WTC11 (cell line): Measurements from ENCODE around the gene PDXK. TPM values are rescaled to one million over a fixed set of nuclear protein-coding genes. Genes with fewer than 3 reads are reported as not detected.

Experiments used
- ATAC-seq: fragments of 200-7000 bp; cut with Tn5 transposase; 2 replicates; pipeline ENCODE4 v1.10.0; 2021; ENCODE audit warnings: mild to moderate bottlenecking, moderate library complexity
- CTCF ChIA-PET: fragments of 300-600 bp; sonication (Branson Sonifier 250); formaldehyde crosslinking; loops from one replicate; lab custom pipeline; 2021; ENCODE audit warnings: antibody characterized with exemption; lab: Charles Lee
- POLR2A ChIA-PET: fragments of 350-600 bp; sonication (Branson Sonifier 250); formaldehyde crosslinking; loops from one replicate; lab custom pipeline; 2021; ENCODE audit warnings: antibody characterized with exemption; lab: Charles Lee
- DNase-seq: peaks from one replicate; pipeline ENCODE4 v3.0.0; 2021; ENCODE audit warnings: low spot score
- H3K27ac Mint-ChIP-seq: 2 replicates; pipeline ENCODE4 v1.8.0; 2021; ENCODE audit warnings: mixed read lengths
- H3K27me3 Mint-ChIP-seq: 2 replicates; pipeline ENCODE4 v1.8.0; 2021; ENCODE audit warnings: low read depth, mild to moderate bottlenecking, moderate library complexity, mixed read lengths
- H3K36me3 Mint-ChIP-seq: 2 replicates; pipeline ENCODE4 v1.8.0; 2021; ENCODE audit warnings: mixed read lengths
- H3K4me1 Mint-ChIP-seq: 2 replicates; pipeline ENCODE4 v1.8.0; 2022; ENCODE audit warnings: mixed read lengths
- H3K4me3 Mint-ChIP-seq: 2 replicates; pipeline ENCODE4 v1.8.0; 2021; ENCODE audit warnings: mild to moderate bottlenecking, moderate library complexity, mixed read lengths
- H3K9me3 Mint-ChIP-seq: 2 replicates; pipeline ENCODE4 v1.8.0; 2021; ENCODE audit warnings: mixed read lengths
- FOXP1 ChIP-seq: sonication (generic); formaldehyde crosslinking; IDR thresholded peaks from 2 replicates; pipeline ENCODE4 v1.8.0; 2022; ENCODE audit warnings: missing genetic modification reagents, mild to moderate bottlenecking, moderate library complexity, borderline replicate concordance
- GABPB1 ChIP-seq: sonication (generic); formaldehyde crosslinking; IDR thresholded peaks from 2 replicates; pipeline ENCODE4 v1.8.1; 2023; ENCODE audit warnings: mild to moderate bottlenecking, missing genetic modification reagents
- GTF2I ChIP-seq: fragments of 250-450 bp; sonication (Bioruptor Pico); conservative IDR thresholded peaks from 2 replicates; pipeline ENCODE4 v1.4.0; 2021; ENCODE audit warnings: mild to moderate bottlenecking
- JUN ChIP-seq: sonication (generic); formaldehyde crosslinking; IDR thresholded peaks from 2 replicates; pipeline ENCODE4 v1.8.0; 2023; ENCODE audit warnings: mild to moderate bottlenecking, missing genetic modification reagents
- MAX ChIP-seq: sonication (generic); formaldehyde crosslinking; IDR thresholded peaks from 2 replicates; pipeline ENCODE4 v1.8.0; 2022; ENCODE audit warnings: mild to moderate bottlenecking, missing genetic modification reagents
- ZBTB43 ChIP-seq: sonication (generic); formaldehyde crosslinking; IDR thresholded peaks from 2 replicates; pipeline ENCODE4 v1.8.1; 2023; ENCODE audit warnings: mild to moderate bottlenecking, missing genetic modification reagents
- ZNF138 ChIP-seq: sonication (generic); formaldehyde crosslinking; conservative IDR thresholded peaks from 2 replicates; pipeline ENCODE4 v1.8.1; 2022; ENCODE audit warnings: mild to moderate bottlenecking, moderate library complexity, missing genetic modification reagents
- ZNF532 ChIP-seq: fragments of 250-450 bp; sonication (Bioruptor Pico); IDR thresholded peaks from 2 replicates; pipeline ENCODE4 v1.9.0; 2021; ENCODE audit warnings: mild to moderate bottlenecking, borderline replicate concordance
- ZNF671 ChIP-seq: fragments of 250-450 bp; sonication (Bioruptor Pico); IDR thresholded peaks from 2 replicates; pipeline ENCODE4 v1.8.0; 2021; ENCODE audit warnings: mild to moderate bottlenecking
- total RNA-seq: library from RNA; stranded (reverse); gene quantifications from 3 replicates; pipeline ENCODE4 v1.2.3, GENCODE V29; 2021
- TF ChIP-seq, protein P1 (sequence below): sonication (generic); formaldehyde crosslinking; IDR thresholded peaks from 2 replicates; pipeline ENCODE4 v1.8.1; 2022; ENCODE audit warnings: low read depth, mild to moderate bottlenecking, moderate library complexity, missing genetic modification reagents, borderline replicate concordance
- TF ChIP-seq, protein P2 (sequence below): sonication (generic); formaldehyde crosslinking; IDR thresholded peaks from 2 replicates; pipeline ENCODE4 v1.8.1; 2023; ENCODE audit warnings: mild to moderate bottlenecking, missing genetic modification reagents, moderate library complexity
- TF ChIP-seq, protein P3 (sequence below): sonication (generic); formaldehyde crosslinking; IDR thresholded peaks from 2 replicates; pipeline ENCODE4 v1.8.1; 2023; ENCODE audit warnings: mild to moderate bottlenecking, moderate library complexity, missing genetic modification reagents

PDXK gene
- total RNA-seq, 1 experiment from 2014 or later, result 120 TPM

DNA sequence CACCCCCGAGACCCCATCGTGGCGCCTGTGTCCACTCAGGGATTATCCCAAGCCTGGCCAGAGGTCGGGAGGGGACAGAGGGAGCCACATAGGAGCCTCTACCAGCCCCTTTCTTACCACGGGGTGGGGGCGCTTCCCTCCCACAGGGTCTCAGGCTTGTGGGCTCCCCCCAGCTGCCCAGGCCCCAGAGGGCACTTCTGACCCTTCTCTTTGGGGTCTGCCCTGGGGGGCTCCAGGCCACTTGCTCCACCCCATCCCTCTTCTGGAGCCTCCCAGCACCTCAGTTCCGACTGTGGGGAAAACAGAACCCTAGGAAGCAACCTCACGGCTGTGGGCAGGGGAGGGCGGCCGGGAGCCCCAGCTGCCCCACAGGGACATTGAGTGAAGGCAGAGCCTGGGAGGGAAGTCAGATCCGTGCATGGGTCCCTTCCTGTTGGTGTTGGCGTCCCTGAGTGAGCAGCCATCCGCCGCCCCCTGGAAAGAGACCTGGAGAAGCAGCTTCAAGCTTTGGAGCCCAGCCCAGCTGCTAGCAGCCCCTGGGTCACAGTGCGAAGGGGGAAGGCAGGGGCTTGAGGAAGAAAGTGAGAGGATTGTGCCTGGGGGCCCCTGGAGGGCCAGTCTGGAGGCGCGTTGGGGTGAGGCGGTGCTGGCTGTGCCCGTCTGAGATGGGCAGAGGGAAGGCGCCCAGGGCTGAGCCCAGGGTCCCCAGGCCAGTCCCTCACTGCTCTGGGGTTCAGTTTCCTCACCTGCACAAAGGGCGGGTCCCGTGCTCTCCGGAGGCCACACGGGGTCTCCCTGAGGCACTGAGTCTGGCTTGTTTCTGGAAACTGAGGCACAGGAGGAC, 92.6 kb downstream of the PDXK start:
- H3K36me3 Mint-ChIP-seq, result no peaks in the 10 kb centered on the region
- CTCF ChIA-PET, result interaction anchor here (0.8 to 2.2 kb wide), 8 partner anchors 11 to 164 kb away, joined by 3 to 10 read pairs (median 7); no protein-coding TSS in a partner anchor

More for the DNA sequence above, 92.6 kb downstream of the PDXK start:
- H3K27ac Mint-ChIP-seq, result no peak overlapping the region
- H3K27me3 Mint-ChIP-seq, result no peaks in the 10 kb centered on the region
- H3K4me1 Mint-ChIP-seq, result peaks cover 22% of the 10 kb centered on the region
- H3K9me3 Mint-ChIP-seq, result no peaks in the 10 kb centered on the region
- POLR2A ChIA-PET, result no interaction called here
- ATAC-seq, result no peak
- H3K4me3 Mint-ChIP-seq, result no peak overlapping the region
- TF ChIP-seq FOXP1 (no peak), ZNF532 (CRISPR knock-in tag) (no peak), ZNF671 (no peak), GTF2I (no peak), JUN (no peak), GABPB1 (no peak), ZNF138 (CRISPR knock-in tag) (no peak), MAX (CRISPR knock-in tag) (no peak), ZBTB43 (no peak)
- TF ChIP-seq, protein P1, sequence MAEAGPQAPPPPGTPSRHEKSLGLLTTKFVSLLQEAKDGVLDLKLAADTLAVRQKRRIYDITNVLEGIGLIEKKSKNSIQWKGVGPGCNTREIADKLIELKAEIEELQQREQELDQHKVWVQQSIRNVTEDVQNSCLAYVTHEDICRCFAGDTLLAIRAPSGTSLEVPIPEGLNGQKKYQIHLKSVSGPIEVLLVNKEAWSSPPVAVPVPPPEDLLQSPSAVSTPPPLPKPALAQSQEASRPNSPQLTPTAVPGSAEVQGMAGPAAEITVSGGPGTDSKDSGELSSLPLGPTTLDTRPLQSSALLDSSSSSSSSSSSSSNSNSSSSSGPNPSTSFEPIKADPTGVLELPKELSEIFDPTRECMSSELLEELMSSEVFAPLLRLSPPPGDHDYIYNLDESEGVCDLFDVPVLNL (CRISPR knock-in tag), result no peak
- TF ChIP-seq, protein P2, sequence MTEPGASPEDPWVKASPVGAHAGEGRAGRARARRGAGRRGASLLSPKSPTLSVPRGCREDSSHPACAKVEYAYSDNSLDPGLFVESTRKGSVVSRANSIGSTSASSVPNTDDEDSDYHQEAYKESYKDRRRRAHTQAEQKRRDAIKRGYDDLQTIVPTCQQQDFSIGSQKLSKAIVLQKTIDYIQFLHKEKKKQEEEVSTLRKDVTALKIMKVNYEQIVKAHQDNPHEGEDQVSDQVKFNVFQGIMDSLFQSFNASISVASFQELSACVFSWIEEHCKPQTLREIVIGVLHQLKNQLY (CRISPR knock-in tag), result no peak
- TF ChIP-seq, protein P3, sequence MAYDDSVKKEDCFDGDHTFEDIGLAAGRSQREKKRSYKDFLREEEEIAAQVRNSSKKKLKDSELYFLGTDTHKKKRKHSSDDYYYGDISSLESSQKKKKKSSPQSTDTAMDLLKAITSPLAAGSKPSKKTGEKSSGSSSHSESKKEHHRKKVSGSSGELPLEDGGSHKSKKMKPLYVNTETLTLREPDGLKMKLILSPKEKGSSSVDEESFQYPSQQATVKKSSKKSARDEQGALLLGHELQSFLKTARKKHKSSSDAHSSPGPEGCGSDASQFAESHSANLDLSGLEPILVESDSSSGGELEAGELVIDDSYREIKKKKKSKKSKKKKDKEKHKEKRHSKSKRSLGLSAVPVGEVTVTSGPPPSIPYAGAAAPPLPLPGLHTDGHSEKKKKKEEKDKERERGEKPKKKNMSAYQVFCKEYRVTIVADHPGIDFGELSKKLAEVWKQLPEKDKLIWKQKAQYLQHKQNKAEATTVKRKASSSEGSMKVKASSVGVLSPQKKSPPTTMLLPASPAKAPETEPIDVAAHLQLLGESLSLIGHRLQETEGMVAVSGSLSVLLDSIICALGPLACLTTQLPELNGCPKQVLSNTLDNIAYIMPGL, result no peak
- DNase-seq, result no peak

Other genes starting within 250 kb of the PDXK start
- gene HSF2BP, start 59.6 kb upstream of the PDXK start, total RNA-seq, result 1.1 to 1.3 TPM (median 1.2 TPM) in 3 replicates
- 62.2 to 74.9 TPM (median 64.0 TPM) in 3 replicates for gene RRP1B, start 59.6 kb upstream of the PDXK start, total RNA-seq
- gene CSTB, start 57.2 kb downstream of the PDXK start, total RNA-seq, result 35.2 to 38.6 TPM (median 36.1 TPM) in 3 replicates
- 45.0 to 53.0 TPM (median 45.9 TPM) in 3 replicates for gene RRP1, start 70.4 kb downstream of the PDXK start, total RNA-seq
- 5.6 to 9.7 TPM (median 9.4 TPM) in 3 replicates for gene AGPAT3, start 146.1 kb downstream of the PDXK start, total RNA-seq